HG02571 (cell line): ENCODE data around the gene ATG7.
"Not testable (repeated sequence)": the region's sequence is repeated elsewhere in the genome, so short reads cannot be mapped to it uniquely, and the experiment has no call there.

Source experiments
- ATAC-seq: cut with Tn5 transposase; IDR thresholded peaks from one replicate; pipeline ENCODE4 v1.9.1; 2021; ENCODE audit warnings: mild to moderate bottlenecking, moderate library complexity; ENCODE audit not compliant: unreplicated experiment

The ATG7 gene

DNA sequence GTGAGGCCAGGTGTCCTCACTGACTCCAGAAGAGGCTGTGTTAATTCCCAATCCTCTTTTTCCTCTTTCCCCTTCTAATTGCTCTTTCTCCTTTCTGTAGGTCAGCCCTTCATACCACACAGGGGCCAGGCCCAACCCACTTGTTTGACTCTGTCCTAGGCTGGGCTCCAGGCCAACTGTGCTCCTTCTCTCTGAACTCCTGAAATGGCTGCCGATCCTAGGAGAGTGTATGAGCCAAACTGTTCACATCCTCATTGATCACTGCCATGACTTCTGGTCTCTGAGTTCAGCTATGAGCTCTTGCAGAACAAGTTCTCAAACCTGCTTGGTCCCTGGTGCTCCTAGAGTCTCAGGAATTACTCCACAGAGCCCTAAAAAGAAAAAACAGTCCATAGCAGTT lies 226.4 kb downstream of the ATG7 start:
- no peak for ATAC-seq

DNA sequence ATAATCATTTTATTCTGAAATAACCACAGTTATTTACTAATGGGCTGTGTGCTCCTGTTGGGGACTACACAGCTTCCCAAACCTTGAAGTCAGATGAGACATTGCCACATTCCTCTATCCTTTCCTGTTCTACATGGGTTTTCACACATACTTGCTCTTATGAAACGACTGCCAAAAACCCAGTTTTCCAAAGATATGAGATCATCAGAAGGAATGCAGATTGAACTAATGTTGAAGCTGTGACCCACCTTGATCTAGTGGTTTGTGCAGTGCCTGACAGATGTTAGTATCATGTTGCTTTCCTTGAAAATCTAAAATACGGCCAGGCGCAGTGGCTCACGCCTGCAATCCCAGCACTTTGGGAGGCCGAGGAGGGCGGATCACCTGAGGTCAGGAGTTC lies 226.9 kb downstream of the ATG7 start:
- ATAC-seq: no peak

DNA sequence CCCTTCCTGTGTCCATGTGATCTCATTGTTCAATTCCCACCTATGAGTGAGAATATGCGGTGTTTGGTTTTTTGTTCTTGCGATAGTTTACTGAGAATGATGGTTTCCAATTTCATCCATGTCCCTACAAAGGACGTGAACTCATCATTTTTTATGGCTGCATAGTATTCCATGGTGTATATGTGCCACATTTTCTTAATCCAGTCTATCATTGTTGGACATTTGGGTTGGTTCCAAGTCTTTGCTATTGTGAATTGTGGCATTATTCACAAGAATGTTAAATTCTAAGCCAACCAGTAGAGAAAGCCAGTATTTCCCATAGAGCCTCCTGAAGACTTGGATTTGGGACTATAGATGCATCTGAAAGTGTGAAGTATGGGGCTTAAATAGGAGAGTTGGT lies 230.2 kb downstream of the ATG7 start:
- not testable (repeated sequence) for ATAC-seq

DNA sequence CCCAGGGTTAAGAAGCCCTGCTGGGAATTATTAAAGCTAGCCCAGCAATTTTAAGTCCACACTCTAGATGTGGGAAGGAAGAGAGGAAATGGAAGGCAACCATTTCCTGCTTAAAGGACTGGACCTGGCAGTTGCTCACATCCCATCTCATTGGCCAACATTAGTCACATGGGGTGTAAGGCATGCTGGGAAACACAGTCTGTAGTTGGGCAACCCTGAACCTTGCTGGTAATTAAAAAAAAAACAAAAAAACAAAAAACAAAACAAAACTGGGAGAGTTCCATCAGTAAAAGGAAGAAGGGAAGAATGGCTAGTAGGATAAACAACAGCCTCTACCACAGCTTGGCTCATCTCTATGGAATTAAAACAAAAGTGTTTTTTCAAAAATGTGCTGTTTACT lies 235.5 kb downstream of the ATG7 start:
- no peak for ATAC-seq

DNA sequence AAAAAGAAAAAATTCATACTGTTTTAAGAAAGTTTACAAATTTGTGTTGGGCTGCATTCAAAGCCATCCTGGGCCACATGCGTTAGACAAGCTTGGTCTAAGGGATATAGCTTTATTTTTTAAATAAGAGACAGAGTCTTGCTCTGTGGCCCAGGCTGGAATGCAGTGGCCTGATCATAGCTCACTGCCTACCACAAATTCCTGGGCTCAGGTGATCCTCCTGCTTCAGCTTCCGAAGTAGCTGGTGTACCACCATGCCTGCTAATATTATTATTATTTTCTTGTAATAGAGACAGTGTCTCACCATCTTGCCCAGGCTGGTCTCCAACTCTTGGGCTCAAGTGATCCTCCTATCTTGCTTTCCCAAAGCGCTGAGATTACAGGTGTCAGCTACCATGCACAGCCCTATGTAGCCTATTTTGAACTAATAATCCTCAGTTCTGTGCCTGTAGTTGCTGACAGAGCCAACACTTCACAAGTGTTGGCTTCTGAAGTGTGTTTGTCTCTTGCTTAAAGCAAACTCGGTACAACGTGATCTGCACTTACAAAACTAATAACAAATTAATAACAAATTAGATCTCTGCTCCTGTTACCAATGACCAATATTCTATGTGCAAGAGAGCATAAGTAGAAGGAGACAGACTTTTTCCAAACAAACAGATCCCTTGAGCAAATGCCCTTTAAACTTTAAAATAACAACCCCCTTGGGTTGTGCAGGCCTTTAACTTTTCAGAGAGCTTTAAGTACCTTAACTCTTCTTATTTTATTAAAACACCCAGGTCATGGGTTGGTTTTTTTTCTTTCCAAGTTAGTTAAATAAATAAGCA lies 236.4 kb downstream of the ATG7 start:
- ATAC-seq: no peak

DNA sequence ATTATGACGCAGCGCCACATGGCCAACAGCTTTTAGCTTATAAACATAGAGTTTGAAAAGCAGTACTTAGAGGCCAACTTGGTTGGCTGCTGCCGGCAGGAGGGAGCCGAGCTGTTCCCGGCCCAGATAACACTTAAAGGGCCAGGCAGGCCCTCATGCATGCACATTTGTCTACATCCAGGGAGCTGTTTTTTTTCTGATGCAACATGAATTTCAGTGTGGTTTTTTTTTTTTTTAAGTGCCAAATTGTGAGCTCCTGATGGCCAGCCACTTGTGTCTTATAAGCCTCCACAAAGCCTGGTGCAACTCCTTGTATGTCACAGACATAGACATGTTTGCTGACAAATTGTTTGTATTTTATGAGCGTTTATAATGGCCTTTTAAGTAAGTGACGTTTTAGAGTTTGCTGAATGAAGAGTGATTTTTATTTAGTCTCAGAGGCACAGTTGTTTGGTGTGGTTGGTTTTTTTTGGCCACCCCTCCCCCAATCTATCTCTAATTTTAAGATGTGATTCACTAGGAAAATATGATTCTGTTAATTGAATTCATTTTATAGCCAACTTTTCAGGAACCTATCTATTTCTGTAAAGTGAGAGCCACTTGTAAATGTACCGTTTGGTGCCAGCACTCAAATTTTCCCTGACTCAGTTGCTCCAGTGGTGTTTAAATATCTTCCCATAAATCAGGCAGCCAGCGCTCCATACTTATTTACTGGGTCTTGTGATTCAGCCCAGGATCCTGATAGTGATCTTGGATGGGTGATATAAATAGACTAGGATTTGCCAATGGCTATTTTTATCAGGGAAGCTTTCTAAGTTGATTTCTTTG lies 237.2 kb downstream of the ATG7 start:
- ATAC-seq: no peak

DNA sequence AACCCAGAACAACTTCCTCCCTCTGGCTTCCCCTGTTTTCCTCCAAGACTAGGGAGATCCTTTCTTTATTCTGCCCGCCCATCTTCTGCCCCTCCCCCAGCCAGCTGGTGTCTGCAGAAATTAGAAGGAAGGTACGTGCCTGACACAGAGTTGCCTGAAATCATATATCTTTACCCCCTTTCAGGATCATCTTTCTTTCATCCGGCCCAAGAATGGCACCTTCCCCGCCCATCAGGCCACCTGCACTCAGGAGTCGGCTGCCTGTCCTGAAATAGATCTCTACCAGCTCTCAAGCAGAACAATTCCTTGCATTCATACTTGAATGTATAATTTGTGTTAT lies 237.8 kb downstream of the ATG7 start:
- ATAC-seq: no peak

DNA sequence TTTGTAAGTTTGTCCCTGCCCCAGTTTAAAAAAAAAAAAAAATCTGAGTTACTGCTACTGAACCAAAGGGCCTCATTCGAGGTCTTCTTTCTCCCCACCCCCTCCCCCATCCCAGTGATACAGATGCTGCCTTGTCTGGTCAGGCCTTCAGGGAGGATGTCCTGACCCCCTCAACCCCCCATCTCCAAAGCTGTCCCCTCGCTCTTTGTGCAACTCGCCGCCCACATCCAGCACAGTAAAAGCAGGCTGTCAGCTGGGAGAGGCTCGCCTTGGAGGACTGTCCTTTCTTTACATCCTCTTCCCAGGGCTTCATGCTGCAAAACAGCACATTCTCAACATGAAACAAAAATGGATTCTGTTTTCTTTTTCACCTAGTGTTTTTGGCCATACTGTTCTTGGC lies 238.2 kb downstream of the ATG7 start:
- ATAC-seq: no peak

DNA sequence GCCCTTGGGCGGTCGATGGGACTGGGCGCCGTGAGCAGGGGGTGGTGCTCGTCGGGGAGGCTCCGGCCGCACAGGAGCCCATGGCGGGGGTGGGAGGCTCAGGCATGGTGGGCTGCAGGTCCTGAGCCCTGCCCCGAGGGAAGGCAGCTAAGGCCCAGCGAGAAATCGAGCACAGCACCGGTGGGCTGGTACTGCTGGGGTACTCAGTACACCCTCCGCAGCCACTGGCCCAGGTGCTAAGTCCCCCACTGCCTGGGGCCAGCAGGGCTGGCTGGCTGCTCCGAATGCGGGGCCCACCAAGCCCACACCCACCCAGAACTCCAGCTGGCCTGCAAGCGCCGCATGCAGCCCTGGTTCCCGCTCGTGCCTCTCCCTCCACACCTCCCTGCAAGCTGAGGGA lies 239.4 kb downstream of the ATG7 start:
- not testable (repeated sequence) for ATAC-seq

DNA sequence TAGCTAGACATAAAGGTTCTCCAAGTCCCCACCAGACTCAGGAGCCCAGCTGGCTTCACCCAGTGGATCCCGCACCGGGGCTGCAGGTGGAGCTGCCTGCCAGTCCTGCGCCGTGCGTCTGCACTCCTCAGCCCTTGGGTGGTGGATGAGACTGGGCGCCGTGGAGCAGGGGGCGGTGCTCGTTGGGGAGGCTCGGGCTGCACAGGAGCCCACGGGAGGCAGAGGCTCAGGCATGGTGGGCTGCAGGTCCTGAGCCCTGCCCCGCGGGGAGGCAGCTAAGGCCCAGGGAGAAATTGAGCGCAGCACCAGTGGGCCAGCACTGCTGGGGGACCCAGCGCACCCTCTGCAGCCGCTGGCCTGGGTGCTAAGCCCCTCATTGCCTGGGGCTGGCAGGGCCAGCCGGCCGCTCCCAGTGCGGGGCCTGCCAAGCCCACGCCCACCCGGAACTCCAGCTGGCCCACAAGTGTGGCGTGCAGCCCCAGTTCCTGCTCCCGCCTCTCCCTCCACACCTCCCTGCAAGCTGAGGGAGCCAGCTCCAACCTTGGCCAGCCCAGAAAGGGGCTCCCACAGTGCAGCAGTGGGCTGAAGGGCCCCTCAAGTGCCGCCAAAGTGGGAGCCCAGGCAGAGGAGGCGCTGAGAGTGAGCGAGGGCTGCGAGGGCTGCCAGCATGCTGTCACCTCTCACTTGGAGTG lies 241.1 kb downstream of the ATG7 start:
- not testable (repeated sequence) for ATAC-seq

DNA sequence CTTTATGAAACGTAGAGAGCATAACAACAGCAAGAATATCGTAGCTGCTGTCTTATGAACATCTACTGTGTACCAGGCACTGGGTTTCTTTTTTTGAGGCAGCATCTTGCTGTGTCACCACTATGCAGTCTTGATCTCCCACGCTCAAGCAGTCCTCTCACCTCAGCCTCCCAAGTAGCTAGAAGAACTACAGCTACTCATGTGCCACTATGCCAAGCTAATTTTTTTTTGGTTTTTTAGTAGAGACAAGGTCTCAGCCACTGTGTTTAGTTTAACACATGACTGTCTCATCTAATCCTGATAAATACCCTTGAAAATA lies 241.6 kb downstream of the ATG7 start:
- no peak for ATAC-seq

DNA sequence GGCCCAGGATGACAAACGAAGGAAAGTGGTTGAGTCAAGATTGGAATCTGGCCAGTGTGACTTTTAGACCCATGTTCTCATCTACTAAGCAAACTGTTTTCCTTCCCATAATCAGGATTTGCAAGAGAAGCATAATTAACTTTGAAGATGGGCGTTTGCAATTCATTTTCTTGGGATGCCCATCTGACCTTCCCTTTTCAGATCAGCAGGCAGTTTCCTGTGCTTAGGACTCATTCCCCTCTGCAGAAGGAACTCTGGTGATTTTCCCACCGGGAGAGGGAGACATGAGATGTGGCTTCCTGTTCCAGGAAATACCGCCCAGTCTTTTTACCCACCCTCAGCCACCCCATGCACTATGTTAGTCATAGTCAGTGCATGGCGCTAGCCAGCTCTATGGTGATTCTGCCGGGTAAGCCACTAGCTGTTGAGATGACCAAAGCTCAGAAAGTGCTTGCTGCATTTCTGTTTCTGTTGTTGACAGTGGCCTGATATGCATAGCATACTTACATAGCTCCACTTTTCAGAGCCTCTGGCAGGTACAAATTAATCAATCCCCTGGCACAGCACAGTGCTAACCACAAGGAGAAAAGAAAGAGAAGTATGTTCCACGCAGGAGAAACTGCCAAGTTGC lies 242.1 kb downstream of the ATG7 start:
- no peak for ATAC-seq

DNA sequence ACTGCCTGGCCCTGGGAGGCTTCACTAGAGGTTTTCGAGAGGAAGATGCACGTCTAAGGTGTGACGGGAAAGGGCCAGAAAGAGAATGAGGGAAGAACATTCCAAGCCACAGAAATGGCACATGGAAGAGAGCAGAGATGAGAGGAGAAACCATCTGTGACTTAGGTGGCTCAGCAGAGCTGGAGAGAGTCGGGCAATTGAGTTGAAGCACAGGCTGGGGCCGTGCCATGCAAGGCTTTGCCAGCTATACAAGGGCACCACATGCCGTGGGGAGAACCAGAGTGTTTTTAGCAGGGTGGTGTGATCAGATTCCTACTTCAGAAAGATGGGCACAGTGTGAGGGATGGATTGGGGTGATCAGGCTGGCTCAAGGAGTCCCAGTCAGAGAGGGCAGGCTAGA lies 245.4 kb downstream of the ATG7 start:
- ATAC-seq: no peak

DNA sequence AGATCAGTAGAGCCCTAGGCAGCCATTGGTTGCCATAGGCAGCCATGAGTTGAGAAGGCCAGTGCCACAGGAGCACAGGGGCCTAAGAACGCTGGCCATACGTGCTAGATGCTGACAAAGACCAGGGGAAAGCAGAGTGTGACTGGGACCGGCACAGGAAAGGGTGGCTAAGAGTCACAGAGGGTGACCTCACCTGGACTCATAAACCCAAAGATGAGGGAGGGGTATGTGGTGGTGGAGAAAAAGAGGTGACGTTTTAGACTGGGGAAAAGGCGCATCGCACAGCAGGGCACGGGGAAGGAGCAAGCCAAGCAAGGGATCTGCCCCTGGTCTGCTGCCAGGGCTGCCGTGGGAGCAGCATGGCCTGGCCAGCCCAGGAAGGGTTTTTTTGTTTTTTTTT lies 249.0 kb downstream of the ATG7 start:
- ATAC-seq: no peak

DNA sequence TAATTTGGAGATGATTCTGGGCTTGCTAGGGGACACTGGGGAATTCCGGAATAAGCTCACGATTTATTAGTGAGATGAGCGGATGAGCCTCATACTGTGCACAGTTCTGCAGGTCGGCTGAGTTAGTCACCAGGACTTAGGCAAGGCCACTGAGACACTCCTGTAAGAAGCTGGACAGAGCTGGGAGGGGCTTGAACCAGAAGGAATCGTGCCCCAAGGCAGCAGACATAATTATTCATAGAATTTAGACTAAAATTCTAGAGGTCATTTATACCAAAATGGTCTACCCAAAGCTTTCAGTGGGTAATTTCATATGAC lies 250.2 kb downstream of the ATG7 start:
- no peak for ATAC-seq

DNA sequence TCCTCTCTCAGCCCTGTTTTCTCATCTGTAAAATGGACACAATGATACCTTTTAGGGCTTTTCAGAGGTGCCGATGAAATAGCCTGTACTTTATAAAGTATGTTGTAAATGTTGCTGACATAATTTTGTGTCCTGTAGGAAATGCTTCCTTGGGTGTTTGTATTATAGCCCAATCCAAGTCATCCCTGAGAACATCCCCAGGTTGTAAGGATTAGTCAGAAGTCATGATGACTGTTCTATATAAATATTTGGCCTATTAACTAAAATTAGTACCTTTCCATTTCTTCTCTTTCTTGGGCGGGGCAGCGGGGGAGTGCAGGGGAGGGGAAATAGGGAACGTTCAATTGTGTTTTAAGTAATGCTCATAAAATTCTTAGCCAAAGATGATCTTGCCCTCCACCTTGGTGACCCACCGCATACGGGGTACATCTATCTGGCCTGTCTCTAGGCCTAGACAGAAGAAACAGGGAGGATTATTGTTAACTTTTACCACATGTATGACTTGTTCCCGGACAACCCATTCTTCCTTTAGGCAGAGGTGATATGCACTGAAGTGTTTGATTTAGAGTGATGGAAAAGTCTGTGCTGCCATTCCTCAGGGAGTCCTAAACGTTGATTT lies 250.9 kb downstream of the ATG7 start:
- no peak for ATAC-seq

DNA sequence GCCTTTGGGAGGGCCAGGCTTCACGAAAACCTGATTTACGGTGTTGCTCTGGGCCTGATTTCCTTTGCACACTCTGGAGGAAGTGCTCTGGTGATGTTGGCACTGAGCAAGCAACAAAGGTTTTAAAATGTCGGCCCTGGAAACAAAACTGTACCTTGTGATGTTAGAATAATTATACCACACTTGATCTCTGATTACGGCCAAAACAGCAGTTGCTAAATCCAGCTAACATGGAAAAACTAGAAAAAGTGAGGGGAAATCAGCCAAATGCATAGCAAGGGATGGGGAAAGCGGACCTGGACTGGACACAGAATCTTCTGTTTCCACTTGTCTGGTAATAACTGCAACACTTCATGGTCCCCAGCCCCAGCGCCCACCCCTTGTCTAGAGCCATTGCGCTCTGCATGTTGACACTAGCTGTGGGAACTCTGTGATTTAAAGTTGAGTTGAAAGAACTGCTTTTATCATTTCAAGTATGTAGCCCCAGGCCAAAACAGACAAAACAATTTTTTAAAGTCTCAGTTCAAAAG lies 251.4 kb downstream of the ATG7 start:
- ATAC-seq: no peak

DNA sequence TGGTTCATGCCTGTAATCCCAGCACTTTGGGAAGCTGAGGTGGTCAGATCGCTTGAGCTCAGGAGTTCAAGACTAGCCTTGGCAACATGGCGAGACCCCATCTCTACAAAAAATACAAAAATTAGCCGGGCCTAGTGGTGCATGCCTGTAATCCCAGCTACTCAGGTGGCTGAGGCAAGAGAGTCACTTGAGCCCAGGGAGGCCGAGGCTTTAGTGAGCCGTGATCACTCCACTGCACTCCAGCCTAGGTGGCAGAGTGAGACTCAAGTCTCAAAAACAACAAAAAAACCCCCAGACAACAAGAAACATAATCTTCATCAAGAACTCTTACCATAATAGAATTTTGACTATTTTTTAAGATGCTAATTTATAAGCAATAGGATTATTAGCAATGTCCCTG lies 253.9 kb downstream of the ATG7 start:
- not testable (repeated sequence) for ATAC-seq

DNA sequence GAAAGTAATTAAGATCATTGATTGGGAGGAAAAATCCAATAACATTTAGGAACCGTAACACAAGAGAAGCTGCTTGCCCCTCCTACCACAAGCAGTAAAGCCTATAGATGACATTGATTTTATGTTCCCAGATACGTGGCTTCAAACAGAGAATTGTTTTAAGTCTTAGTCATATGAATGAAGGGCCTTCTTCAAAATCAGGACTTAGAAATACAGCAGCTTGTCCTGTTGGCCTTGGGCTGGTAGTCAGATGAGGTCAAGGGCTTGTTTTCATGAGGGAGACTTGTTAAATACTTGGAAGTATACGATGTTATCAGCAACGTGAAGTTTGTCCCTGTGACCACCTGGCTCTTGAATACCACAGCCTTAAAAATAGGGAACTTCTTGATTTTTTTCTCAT lies 257.1 kb downstream of the ATG7 start:
- no peak for ATAC-seq

DNA sequence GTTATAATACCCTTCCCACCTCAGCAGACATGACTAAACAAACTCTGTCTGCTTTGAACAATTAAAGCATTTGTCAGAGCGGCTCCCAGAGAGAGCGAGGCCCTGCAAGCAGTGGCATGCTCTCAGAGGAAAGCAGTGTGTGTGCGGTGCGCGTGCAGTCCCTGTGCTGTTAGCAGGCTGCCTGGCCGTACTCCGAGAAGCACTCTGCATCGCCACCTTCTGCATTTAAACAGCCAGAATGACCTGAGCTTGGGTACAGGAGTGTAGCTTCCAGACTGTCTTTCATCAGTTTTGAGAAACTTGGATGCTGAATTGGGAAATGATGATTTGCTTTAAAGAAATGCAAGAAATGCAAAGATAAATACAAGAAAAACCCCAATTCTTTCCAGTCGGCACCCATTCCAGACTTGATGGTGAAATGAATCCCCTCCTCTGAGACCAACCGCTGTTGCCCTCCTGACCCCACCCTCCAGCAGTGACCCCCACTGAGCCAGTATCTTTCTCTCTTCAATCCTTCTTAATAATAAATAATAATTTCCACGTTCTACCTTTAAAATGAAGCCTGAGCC lies 258.0 kb downstream of the ATG7 start:
- no peak for ATAC-seq
